GM13977 (cell line): ENCODE results near the gene ELP5.

Experiments used
- DNase-seq: peaks from one replicate; pipeline ENCODE4 v3.0.0; 2012; ENCODE audit warnings: low spot score
- in situ Hi-C: fragments of 300-500 bp; cut with MboI; formaldehyde crosslinking; loops from one replicate; pipeline ENCODE4 v1.12.0; 2022; ENCODE audit warnings: low sequenced_read_pairs, low pct_unique_long_range_greater_than_20kb, mixed read lengths, inconsistent platforms; ENCODE audit not compliant: unreplicated experiment
- TF ChIP-seq, protein P1 (sequence below): IDR thresholded peaks from 2 replicates; pipeline ENCODE4 v1.5.1; 2012; ENCODE audit warnings: mild to moderate bottlenecking, control low read depth; ENCODE audit not compliant: insufficient read depth; ENCODE audit errors: extremely low read depth, missing control alignments

Gene ELP5

DNA sequence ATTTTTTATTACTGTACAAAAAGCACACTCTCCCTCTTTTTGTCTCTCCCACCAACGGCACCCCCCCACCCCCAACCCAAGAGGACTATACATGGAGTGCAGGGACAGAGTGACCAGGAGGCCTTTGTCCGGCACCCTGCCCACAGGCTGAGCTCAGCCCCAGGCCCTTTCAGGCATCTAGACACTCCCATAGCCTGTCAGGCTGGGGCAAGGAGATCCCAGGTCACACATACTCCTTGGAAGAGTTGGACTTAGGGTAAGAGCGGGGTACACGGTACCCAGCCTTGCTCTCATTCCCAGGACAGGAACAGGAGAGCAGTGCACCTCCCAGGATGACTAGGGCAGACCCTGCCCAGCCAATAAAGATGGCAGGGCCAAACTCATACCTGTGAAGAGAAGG lies 8.1 kb downstream of the ELP5 start:
- TF ChIP-seq, protein P1, sequence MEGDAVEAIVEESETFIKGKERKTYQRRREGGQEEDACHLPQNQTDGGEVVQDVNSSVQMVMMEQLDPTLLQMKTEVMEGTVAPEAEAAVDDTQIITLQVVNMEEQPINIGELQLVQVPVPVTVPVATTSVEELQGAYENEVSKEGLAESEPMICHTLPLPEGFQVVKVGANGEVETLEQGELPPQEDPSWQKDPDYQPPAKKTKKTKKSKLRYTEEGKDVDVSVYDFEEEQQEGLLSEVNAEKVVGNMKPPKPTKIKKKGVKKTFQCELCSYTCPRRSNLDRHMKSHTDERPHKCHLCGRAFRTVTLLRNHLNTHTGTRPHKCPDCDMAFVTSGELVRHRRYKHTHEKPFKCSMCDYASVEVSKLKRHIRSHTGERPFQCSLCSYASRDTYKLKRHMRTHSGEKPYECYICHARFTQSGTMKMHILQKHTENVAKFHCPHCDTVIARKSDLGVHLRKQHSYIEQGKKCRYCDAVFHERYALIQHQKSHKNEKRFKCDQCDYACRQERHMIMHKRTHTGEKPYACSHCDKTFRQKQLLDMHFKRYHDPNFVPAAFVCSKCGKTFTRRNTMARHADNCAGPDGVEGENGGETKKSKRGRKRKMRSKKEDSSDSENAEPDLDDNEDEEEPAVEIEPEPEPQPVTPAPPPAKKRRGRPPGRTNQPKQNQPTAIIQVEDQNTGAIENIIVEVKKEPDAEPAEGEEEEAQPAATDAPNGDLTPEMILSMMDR = no peak
- DNase-seq = no peak
- in situ Hi-C loops = no loop called here

DNA sequence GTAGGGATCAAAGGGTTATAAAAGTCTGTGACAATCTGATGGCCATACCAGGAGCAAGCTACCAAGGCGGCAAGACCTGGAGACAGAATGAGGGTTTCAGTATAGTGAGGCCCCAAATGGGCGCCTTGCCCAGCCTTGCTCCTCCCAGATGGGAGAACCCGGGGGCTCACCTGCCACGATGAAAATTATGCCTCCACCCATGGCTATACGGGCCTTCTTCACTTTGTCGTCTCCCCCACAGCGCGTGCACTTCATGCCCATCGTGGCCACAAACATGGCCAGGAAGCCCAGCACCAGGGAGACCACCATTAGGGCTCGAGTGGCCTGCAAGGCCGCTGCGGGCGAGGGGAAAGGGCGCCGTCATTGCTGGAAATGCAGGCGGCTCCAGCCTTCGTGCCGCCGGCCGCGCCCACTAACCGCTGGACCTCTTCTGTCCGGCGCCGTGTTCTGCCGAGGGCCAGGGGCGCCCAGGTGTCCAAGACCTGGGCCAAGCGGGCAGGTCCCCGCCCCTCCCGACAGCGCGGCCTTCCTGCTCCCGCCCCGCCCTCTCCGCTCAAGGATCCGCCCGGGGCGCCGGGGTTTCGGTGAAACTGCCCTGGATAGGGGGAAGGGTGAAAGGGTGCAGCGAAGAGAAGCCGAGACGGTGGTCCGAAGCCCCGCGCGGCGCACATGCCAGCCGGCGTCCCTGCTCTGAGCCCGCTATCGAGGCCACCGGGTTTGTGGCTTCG lies 8.8 kb downstream of the ELP5 start:
- in situ Hi-C loops = no loop called here
- TF ChIP-seq, protein P1 = no peak
- DNase-seq = peak; percentile 64

DNA sequence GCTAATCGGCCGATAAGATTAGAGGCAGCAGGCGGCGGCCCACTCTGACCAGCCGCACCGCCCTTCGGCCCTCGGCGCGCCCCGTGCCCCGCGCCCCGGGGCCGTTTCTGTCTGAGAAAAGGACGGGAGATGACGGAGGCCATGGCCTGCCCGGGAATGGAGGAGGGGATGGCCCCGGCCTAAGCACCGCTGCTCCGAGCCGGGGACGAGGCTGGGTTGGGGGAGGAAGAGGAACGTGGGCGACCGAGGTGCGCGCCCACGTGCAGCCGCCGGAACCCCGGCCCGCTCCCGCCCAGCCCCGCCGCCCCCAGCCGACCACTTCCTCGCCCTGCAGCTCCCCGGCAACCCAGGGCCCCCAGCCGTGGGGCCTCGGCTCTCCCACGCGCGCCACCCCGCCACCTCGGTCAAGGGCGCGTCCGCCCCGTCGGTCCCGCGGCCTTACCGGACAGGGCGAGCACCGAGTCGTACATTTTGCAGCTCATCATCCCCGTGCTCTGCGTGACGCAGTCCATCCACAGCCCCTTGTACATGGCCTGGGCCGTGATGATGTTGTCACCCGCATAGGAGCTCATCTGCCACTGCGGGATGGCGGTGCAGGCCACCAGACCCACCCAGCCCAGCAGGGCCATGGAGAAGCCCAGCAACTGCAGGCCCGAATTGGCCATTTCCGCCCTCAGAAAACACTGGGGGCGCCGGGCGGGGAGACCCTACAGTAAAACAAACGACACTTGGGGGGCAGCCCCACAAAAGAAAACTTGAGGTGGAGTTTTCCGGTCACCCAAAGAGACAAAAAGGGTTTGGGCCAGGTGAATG lies 9.6 kb downstream of the ELP5 start:
- in situ Hi-C loops = no loop called here
- peak; percentile 70 for DNase-seq
- TF ChIP-seq, protein P1 = no peak

DNA sequence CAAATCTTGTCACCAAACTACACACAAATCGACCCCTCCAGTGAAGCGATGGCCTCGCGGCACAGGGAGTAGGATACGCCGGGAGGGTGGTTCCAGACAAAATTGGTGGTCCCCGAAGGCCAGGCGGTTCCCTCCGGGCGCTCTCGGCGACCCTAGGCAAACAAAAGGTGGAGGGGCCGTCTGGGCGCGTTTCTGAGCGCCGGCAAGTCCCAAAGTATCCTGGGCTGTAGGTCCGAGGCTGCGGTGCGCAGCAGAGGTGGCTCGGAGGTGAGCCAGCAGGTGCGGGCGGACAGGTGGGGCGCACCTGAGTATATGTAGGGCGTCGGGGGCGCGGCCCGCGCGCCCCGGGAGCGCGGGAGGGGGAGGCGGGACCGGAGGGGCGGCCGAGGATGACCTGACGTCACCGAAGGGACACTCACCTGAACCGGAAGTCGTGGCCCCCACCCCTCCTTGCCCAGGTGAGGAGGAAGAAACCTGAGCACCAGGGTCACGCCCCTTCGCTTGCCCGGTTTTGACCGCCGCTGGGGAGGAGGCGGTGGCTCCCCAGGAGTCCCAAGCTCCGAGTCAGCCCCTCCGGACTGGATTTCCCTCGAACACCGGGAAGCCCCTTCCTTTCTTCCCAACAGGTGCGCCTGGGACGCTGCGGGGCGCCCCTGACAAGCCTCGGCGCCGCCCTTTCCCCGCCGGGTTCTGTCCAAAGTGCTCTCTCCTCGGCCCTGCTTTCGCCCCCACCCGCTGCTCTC lies 10.3 kb downstream of the ELP5 start, which contains the start of gene CLDN7:
Gene CLDN7 (minus strand): TSS at position 287 of the 743 bp plus-strand sequence. CDS start 435 bp downstream, outside the sequence.
- in situ Hi-C loops = no loop called here
- TF ChIP-seq, protein P1 = no peak
- DNase-seq = peak; percentile 39

DNA sequence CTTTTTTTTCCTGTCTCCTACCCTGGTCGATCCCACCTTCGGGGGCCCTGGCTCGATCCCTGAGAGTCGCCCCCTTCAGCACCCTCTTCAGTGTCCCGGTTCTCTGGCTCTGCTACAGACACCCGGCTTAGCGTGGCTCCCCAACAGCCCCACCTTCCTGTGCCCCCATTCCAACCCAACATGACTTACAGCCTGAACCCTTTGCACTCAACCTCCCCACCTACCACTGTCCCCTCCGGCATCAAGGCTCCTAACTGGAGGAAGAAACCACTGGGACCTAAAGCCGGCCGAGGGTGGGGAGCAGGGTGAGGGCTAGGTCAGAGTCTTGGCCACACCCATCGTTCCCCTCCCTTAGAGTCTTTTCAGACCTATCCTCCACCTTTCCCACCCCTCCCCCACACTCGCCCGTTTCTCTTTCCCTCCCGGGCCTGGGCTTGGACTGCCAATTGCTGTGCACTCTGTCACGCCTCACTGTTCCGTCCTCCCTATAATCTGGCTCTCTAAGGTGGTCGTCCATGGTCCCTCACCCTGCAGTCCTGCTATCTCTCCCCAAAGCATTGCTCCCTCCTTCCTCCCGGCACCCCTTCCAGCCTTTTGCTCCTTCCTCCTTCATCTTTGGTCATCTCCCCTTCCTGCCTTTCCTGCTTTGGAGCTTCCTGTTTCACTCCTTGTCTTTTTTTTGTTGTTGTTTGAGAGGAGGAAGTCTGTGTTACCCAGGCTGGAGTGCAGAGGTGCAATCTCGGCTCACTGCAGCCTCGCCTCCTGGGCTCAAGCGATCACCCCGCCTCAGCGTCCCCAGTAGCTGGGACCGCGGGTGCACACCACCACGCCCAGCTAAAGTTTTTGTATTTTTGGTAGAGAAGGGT lies 11.2 kb downstream of the ELP5 start:
- peak; percentile 38 for DNase-seq
- in situ Hi-C loops = no loop called here
- TF ChIP-seq, protein P1 = no peak

DNA sequence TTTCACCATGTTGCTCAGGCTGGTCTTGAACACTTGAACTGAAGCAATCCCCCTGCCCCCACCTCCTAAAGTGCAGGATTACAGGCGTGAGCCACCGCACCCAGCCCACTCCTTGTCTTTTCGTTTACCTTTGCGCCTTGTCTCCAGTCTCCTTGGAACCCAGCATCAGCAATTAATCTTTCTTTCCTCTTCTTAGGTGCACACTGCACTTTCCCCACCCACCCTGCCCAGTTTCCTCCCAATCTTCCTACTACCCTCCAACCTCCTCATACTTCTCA lies 11.7 kb downstream of the ELP5 start:
- TF ChIP-seq, protein P1 = no peak
- in situ Hi-C loops = no loop called here
- DNase-seq = no peak
